ENCODE data around the gene GTF2H1. TPM values are rescaled to one million over a fixed set of nuclear protein-coding genes. Genes with fewer than 3 reads are reported as not detected.

GTF2H1 gene
- total RNA-seq, 2 donors from 2014 or later: 23.5 to 26.2 TPM

- TF ChIP-seq CTCF (IDR thresholded peaks at IDR 0.05): no peak
- Histone ChIP-seq H3K27ac (no peak overlapping the region), H3K9ac (ENCODE audit: low read depth in 2 of 2, low read length in 2 of 2) (no peak overlapping the region), H3K36me3 (no peaks in the 10 kb centered on the region), H3K4me3 (no peak overlapping the region), H3K27me3 (no peaks in the 10 kb centered on the region), H3K4me1 (peaks cover 9% of the 10 kb centered on the region), H3K9me3 (no peaks in the 10 kb centered on the region)
- intact Hi-C loops (cut with DNase I): loop anchor here (10.0 kb wide), 2 partner anchors 165 to 195 kb away; partner anchors contain the start of gene TSG101
- no peak for DNase-seq
Measured at GRCh38 chr11:18329196-18329870, 7.0 kb downstream of the GTF2H1 start.

- Histone ChIP-seq H3K9me3 (no peaks in the 10 kb centered on the region), H3K27ac (no peak overlapping the region), H3K9ac (ENCODE audit: low read depth in 2 of 2, low read length in 2 of 2) (no peak overlapping the region), H3K4me1 (no peaks in the 10 kb centered on the region), H3K4me3 (no peak overlapping the region), H3K27me3 (no peaks in the 10 kb centered on the region), H3K36me3 (peaks cover 4% of the 10 kb centered on the region)
- intact Hi-C loops (cut with DNase I): no loop called here
- no peak for DNase-seq
- no peak for TF ChIP-seq CTCF (IDR thresholded peaks at IDR 0.05)
Measured at GRCh38 chr11:18330921-18331320, 8.6 kb downstream of the GTF2H1 start.

- no peak overlapping the region for H3K4me3 ChIP-seq
- TF ChIP-seq CTCF (IDR thresholded peaks at IDR 0.05): no peak
- intact Hi-C loops (cut with DNase I): no loop called here
- H3K27me3 ChIP-seq: no peaks in the 10 kb centered on the region
- H3K4me1 ChIP-seq: no peaks in the 10 kb centered on the region
- H3K9ac ChIP-seq (ENCODE audit: low read depth in 2 of 2, low read length in 2 of 2): no peak overlapping the region
- no peak for DNase-seq
- H3K36me3 ChIP-seq: peaks cover 4% of the 10 kb centered on the region
- H3K27ac ChIP-seq: no peak overlapping the region
- H3K9me3 ChIP-seq: no peaks in the 10 kb centered on the region
Measured at GRCh38 chr11:18332302-18332701, 9.9 kb downstream of the GTF2H1 start.

- Histone ChIP-seq H3K9me3 (no peaks in the 10 kb centered on the region), H3K36me3 (peaks cover 4% of the 10 kb centered on the region), H3K4me3 (no peak overlapping the region), H3K4me1 (no peaks in the 10 kb centered on the region), H3K27ac (no peak overlapping the region), H3K27me3 (no peaks in the 10 kb centered on the region), H3K9ac (ENCODE audit: low read depth in 2 of 2, low read length in 2 of 2) (no peak overlapping the region)
- intact Hi-C loops (cut with DNase I): no loop called here
- no peak for DNase-seq
- TF ChIP-seq CTCF (IDR thresholded peaks at IDR 0.05): no peak
Measured at GRCh38 chr11:18332891-18333290, 10.5 kb downstream of the GTF2H1 start.

- Histone ChIP-seq H3K36me3 (peaks cover 6% of the 10 kb centered on the region), H3K4me1 (no peaks in the 10 kb centered on the region), H3K9me3 (no peaks in the 10 kb centered on the region), H3K4me3 (no peak overlapping the region), H3K27me3 (no peaks in the 10 kb centered on the region), H3K9ac (ENCODE audit: low read depth in 2 of 2, low read length in 2 of 2) (no peak overlapping the region), H3K27ac (no peak overlapping the region)
- no peak for TF ChIP-seq CTCF (IDR thresholded peaks at IDR 0.05)
- no peak for DNase-seq
- intact Hi-C loops (cut with DNase I): loop anchor here (10.0 kb wide), 1 partner anchor 67 kb away; the partner anchor contains the start of gene LDHC
Measured at GRCh38 chr11:18347471-18348125, 25.2 kb downstream of the GTF2H1 start.

Measured in colonic mucosa (tissue), 4 donors.